Colonic mucosa (tissue), 4 donors: ENCODE data around the gene C1orf52. TPM values are rescaled to one million over a fixed set of nuclear protein-coding genes. Genes with fewer than 3 reads are reported as not detected.

Experiments
- DNase-seq: peaks from one replicate; pipeline ENCODE4 v3.0.0-alpha.2; 2020
- H3K27ac ChIP-seq: fragments of 200-600 bp; one replicate; pipeline ENCODE4 v1.8.0; 2021
- H3K27me3 ChIP-seq: fragments of 200-600 bp; one replicate; pipeline ENCODE4 v1.8.0; 2021
- H3K36me3 ChIP-seq: fragments of 200-600 bp; one replicate; pipeline ENCODE4 v1.8.0; 2021
- H3K4me1 ChIP-seq: fragments of 200-600 bp; one replicate; pipeline ENCODE4 v1.8.0; 2021; ENCODE audit warnings: mild to moderate bottlenecking
- H3K4me3 ChIP-seq: fragments of 200-600 bp; one replicate; pipeline ENCODE4 v1.8.0; 2021
- H3K9ac ChIP-seq, 2 donors: one replicate each; pipeline ENCODE4 v1.7.0; 2013; ENCODE audit warnings: control low read depth in 2 of 2, low read depth in 2 of 2, low read length in 2 of 2
- H3K9me3 ChIP-seq: fragments of 200-600 bp; one replicate; pipeline ENCODE4 v1.8.0; 2021
- CTCF ChIP-seq: fragments of 200-600 bp; IDR thresholded peaks from one replicate; pipeline ENCODE4 v1.8.0; 2022; ENCODE audit warnings: antibody characterized with exemption, mild to moderate bottlenecking
- intact Hi-C: fragments of 100-400 bp; cut with DNase I; formaldehyde crosslinking; loops from one replicate; pipeline ENCODE4 v1.14.1; 2022
- total RNA-seq, 2 donors: library from RNA; stranded (reverse); fragmentation: NEBNext Ultra II Directional in 1 of 2; extraction: Animal tissue kit (Norgen Biotek cat#: 25700) in 1 of 2; gene quantifications; one replicate each; pipeline ENCODE4 v1.2.1, GENCODE V29; 2021
- donor health status: healthy.
- donor health status: DM: no; HTN: no; CAD: no.
- donor health status: DM: no; HTN: no; CAD: no.

The C1orf52 gene
- total RNA-seq, 2 donors from 2014 or later = 11.3 to 19.9 TPM

- Histone ChIP-seq H3K27me3 (no peaks in the 10 kb centered on the region), H3K9me3 (no peaks in the 10 kb centered on the region), H3K4me3 (no peak overlapping the region), H3K27ac (no peak overlapping the region), H3K36me3 (no peaks in the 10 kb centered on the region), H3K4me1 (no peaks in the 10 kb centered on the region), H3K9ac (no peak overlapping the region)
- TF ChIP-seq CTCF = no peak
- intact Hi-C loops = no loop called here
- no peak for DNase-seq
These were observed 51.0 kb downstream of the C1orf52 start for GRCh38 chr1:85208488-85208887.

GRCh38 chr1:85203573-85204171, 55.8 kb downstream of the C1orf52 start:
- Histone ChIP-seq H3K9me3 (no peaks in the 10 kb centered on the region), H3K9ac (no peak overlapping the region), H3K27ac (no peak overlapping the region), H3K36me3 (no peaks in the 10 kb centered on the region), H3K4me3 (no peak overlapping the region), H3K4me1 (no peaks in the 10 kb centered on the region), H3K27me3 (no peaks in the 10 kb centered on the region)
- intact Hi-C loops = no loop called here
- no peak for DNase-seq
- TF ChIP-seq CTCF = no peak

GRCh38 chr1:85202864-85203255, 56.6 kb downstream of the C1orf52 start:
- intact Hi-C loops = no loop called here

GRCh38 chr1:85202092-85202863, 57.2 kb downstream of the C1orf52 start:
- no peak for TF ChIP-seq CTCF
- no peaks in the 10 kb centered on the region for H3K36me3 ChIP-seq
- DNase-seq = no peak
- peak overlapping the region; percentile 81 for H3K4me3 ChIP-seq
- H3K27ac ChIP-seq = peak overlapping the region; percentile 97
- no peaks in the 10 kb centered on the region for H3K27me3 ChIP-seq
- no peaks in the 10 kb centered on the region for H3K4me1 ChIP-seq
- intact Hi-C loops = no loop called here
- peak overlapping the region; percentile 84 to 95 for H3K9ac ChIP-seq
- H3K9me3 ChIP-seq = no peaks in the 10 kb centered on the region

More at GRCh38 chr1:85202864-85203255, 56.6 kb downstream of the C1orf52 start:
- no peak for DNase-seq
- H3K9me3 ChIP-seq = no peaks in the 10 kb centered on the region
- H3K9ac ChIP-seq = no peak overlapping the region
- no peaks in the 10 kb centered on the region for H3K27me3 ChIP-seq
- no peaks in the 10 kb centered on the region for H3K36me3 ChIP-seq
- no peak overlapping the region for H3K27ac ChIP-seq
- no peak for TF ChIP-seq CTCF
- no peaks in the 10 kb centered on the region for H3K4me1 ChIP-seq
- H3K4me3 ChIP-seq = no peak overlapping the region

GRCh38 chr1:85201340-85202091, 57.9 kb downstream of the C1orf52 start:
- H3K4me3 ChIP-seq = peak overlapping the region; percentile 81
- H3K9ac ChIP-seq = peak overlapping the region; percentile 84 to 95
- peak; percentile 77 for DNase-seq
- H3K27ac ChIP-seq = peak overlapping the region; percentile 97
- H3K27me3 ChIP-seq = no peaks in the 10 kb centered on the region
- no peaks in the 10 kb centered on the region for H3K36me3 ChIP-seq
- no peak for TF ChIP-seq CTCF
- H3K4me1 ChIP-seq = no peaks in the 10 kb centered on the region
- intact Hi-C loops = no loop called here
- H3K9me3 ChIP-seq = no peaks in the 10 kb centered on the region
